MV-4-11 (cell line): ENCODE measurements around the gene LYRM2.
A peak's percentile ranks its signal among the peaks of the same experiment; 100 is the strongest.
"Not testable (repeated sequence)": the region's sequence is repeated elsewhere in the genome, so short reads cannot be mapped to it uniquely, and the experiment has no call there.

Experiments used
- DNase-seq: peaks from one replicate; lab custom pipeline; 2025; lab: John Stamatoyannopoulos, UW

LYRM2 gene

DNA sequence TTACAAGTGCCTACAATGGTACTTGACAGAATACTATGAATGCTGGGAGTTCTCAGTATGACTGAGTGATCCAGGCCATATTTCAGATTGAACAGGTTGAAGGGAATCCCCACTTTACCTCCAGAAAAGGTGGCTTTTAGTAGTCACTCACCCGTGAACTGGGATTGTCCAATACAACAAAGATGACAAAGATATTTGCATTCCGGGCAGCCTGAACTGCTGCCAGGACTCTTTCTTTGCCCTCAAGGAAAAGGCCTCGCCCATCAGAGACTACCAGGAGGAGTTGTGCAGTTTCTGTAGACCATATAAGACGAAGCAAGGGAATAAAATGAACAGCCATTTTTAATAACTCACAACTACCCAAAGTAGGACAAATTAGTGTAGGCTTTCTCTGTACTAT is 6.3 kb upstream of the LYRM2 start:
- DNase-seq, result no peak

DNA sequence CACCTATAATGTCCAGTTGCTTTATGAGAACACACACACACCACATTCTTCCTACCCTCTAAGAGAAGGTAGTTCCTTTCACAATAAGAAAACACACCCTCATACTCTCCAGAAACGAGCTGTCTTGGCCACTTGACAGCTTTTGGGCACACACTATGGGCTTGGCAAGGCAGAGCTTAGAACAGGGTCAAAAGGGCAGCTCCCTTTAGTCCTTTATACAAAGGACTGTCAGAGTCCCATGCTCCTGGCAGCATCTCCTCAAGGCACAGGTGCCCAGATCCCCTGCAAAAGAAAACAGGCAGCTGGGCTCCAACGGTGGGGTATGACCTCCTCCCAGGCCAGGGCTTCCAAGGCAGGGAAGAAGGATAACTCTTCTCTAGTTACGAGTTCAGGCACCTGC is 4.9 kb upstream of the LYRM2 start:
- DNase-seq, result no peak

GRCh38 chr6:89642956-89643355 is 4.4 kb upstream of the LYRM2 start:
- DNase-seq, result no peak

- DNase-seq, result not testable (repeated sequence)
Observed at GRCh38 chr6:89641581-89641980, 3.0 kb upstream of the LYRM2 start.

GRCh38 chr6:89640804-89641203 is 2.3 kb upstream of the LYRM2 start:
- DNase-seq, result peak; percentile 9

DNA sequence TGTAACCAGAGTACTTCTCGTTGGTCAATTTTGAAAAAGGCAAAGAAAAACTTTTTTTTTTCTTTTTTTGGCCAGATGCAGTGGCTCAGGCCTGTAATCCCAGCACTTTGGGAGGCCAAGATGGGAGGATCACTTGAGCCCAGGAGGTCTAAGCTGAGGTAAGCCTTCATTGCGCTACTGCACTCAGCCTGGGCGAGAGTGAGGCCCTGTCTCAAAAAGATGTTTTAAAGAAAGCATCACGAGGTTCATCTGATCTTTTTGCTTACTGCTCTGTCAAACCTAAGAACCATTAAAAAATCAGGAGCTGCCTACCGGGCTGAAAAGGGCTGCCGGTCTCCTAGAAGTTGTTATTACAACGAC is 607 bp downstream of the LYRM2 start:
- DNase-seq, result no peak

- DNase-seq, result not testable (repeated sequence)
Observed at GRCh38 chr6:89636412-89636811, 2.1 kb downstream of the LYRM2 start.

- no peak for DNase-seq
Observed at GRCh38 chr6:89630488-89630887, 8.1 kb downstream of the LYRM2 start.

DNA sequence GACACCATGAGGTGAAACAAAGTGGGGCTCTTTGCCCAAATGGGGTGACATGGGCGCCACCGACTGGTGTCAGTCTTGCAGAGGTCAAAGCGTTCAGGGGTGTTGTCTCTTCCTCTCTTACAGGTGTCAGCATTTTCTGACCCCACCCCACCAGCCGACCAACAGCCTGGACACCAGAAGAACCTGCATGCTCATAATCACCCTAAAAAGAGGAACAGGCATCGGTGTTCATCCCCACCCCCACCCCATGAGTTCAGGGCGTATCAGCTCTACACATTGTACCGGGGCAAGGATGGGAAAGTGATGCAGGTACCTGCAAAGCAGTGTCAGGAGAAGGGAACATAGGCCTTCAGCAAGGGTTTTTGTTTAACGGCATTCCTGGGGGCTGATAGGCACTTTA is 14.8 kb downstream of the LYRM2 start:
- DNase-seq, result no peak

GRCh38 chr6:89619567-89619966 is 19.0 kb downstream of the LYRM2 start:
- no peak for DNase-seq

GRCh38 chr6:89618026-89618425 is 20.5 kb downstream of the LYRM2 start:
- no peak for DNase-seq

DNA sequence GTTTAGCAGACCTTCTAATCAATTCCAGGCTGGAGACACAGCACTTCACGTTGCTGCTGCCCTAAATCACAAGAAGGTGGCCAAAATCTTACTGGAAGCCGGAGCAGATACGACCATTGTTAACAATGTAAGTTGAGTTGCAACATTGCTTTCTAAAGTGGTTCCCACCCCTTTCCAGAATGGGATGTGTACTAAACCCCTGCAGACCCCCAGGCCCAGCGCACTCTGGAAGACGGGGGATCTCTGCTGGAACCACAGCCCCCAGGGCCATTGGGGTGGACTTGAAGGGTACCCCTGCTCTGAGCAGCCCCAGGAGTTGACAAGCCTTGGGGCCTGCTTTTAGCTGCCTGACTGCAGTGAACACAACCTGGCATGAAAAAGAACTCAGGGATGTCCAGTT is 22.0 kb downstream of the LYRM2 start:
- DNase-seq, result no peak

- DNase-seq, result no peak
Observed at GRCh38 chr6:89615882-89616281, 22.7 kb downstream of the LYRM2 start.

DNA sequence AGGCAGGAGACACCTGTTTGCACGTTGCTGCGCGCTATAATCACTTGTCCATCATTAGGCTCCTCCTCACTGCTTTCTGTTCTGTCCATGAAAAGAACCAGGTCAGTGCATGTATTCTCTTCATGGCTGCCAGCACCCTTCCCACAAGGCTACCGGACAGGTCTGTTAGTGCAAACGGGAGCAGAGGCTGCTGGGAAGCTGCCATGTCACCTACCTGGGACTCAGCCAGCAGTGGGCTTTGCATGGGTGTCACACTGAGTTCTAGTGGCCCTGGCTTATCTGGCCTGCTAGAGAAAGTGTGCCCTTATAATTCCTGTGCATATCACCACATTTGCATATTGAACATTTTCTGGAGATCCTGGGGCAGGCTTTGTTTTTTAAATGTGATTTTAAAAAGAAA is 24.8 kb downstream of the LYRM2 start:
- no peak for DNase-seq

DNA sequence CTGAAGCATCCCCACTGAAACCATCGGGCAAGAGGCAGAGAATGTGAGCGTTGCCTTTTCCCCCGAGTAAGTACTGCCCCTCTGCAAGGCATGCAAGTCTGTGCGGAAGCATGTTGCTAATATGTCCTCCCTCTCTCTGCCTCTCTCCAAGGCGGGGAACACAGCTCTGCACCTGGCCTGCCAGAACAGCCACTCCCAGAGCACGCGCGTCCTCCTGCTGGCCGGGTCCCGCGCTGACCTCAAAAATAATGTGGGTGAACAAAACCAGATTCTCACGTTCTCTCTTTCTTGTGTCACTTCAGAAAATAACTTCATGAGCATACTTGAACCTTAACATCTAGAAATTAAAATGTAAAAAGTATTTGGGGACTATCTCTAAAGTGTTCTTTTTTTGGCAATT is 26.4 kb downstream of the LYRM2 start:
- DNase-seq, result no peak

DNA sequence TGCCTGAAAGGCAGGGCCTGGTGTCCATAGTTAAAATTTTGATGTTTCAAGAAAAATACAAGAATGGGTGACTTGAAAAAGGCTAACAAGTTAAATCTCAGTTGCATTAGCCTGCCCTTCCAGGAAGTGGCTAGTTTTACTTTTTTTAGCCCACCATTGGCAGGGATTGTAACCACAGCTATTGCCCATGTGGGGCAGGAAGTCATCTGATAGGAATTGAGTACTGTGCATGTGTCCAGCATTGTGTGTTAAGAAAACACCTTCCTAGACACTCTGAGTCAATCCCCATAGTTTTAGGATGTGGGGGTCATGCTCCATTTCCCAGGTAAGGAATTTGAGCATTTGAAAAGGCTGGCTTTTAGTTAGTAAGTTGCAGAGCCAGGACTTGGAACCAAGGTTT is 26.9 kb downstream of the LYRM2 start:
- peak; percentile 47 for DNase-seq

DNA sequence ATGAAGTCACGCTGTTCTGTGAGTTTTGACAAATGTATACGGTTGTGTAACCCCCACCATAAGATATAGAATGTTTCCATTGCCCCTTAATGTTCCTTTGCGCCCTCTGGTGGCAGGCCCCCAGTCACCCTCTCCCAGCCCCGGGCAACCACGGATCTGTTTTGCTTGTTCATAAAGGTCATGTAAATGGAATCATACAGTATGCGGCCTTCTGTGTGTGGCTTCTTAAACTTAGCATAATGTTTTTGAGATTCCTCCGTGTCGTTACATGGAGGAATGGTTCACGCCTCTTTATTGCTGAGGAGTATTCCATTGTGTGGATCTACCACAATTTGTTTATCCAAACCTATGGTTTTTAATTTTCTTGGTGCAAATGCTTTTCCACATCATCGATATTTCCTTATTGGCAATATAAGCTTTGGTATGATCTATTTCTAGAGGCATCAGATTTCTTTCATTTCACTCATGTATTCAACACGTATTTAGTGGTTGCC is 28.4 kb downstream of the LYRM2 start:
- peak; percentile 52 for DNase-seq

GRCh38 chr6:89605861-89606260 is 32.7 kb downstream of the LYRM2 start:
- no peak for DNase-seq

- DNase-seq, result no peak
Observed at GRCh38 chr6:89604653-89605052, 33.9 kb downstream of the LYRM2 start.

- no peak for DNase-seq
Observed at GRCh38 chr6:89602166-89602565, 36.4 kb downstream of the LYRM2 start.

DNA sequence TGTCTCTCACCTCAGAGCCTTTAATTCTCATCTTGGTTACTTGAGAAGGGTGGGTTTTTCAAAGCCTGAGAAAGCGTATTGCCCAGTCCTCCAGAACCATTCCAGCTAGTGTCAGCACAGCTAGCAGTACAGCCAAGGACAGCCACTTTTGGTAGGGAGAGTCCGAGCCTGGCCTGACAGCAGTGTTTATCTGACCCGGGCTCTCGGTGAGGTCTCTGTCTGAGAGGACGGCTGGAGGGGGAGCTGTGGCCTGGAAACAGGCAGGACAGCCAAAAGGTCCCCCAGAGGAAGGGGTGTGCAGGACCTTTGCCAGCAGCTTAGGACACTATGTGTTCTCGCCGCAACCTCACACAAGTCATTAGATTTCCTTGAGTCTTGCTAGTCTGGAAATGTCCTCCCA is 38.8 kb downstream of the LYRM2 start:
- DNase-seq, result no peak

DNA sequence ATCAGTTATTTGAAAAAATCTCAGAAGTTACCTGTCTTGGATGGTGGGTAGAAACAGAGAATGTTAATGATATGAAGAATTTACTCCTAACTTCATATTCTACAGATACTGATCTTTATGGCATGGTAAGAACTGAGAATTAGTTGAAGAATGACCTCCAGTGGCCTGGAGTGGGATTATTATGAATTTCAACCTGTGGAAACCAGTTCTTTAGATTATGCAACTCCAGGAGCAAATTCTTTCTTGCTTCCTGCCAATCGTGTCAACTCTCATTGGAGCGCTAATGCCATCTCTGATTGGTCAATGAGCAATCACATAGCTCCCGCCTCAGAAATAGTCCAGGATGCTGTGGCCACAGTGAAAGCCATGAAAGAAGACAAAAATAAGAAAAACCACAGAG is 40.6 kb downstream of the LYRM2 start:
- DNase-seq, result peak; percentile 69

GRCh38 chr6:89597372-89597771 is 41.2 kb downstream of the LYRM2 start:
- peak; percentile 4 for DNase-seq

- DNase-seq, result no peak
Observed at GRCh38 chr6:89596484-89596883, 42.1 kb downstream of the LYRM2 start.

- DNase-seq, result peak; percentile 76
Observed at GRCh38 chr6:89596056-89596455, 42.5 kb downstream of the LYRM2 start.
